BJ (cell line): ENCODE measurements around the gene CDK15. TPM values are rescaled to one million over a fixed set of nuclear protein-coding genes. Genes with fewer than 3 reads are reported as not detected.

Experiments
- CTCF ChIA-PET: fragments of 350-600 bp; formaldehyde crosslinking; extraction: SDS; loops from one replicate; lab custom pipeline; 2021; ENCODE audit warnings: antibody characterized with exemption, inconsistent platforms; lab: Yijun Ruan, JAX
- POLR2A ChIA-PET: fragments of 300-600 bp; sonication (Branson Sonifier 250); formaldehyde crosslinking; extraction: SDS; loops from one replicate; lab custom pipeline; 2021; ENCODE audit warnings: antibody characterized with exemption; lab: Charles Lee
- DNase-seq: peaks from one replicate; pipeline ENCODE4 v3.0.0-alpha.2; 2011; ENCODE audit warnings: low read depth
- H3K27me3 ChIP-seq: 2 replicates; pipeline ENCODE4 v1.6.0; 2011; ENCODE audit warnings: low read length; ENCODE audit not compliant: control insufficient read depth, insufficient read depth
- H3K36me3 ChIP-seq: 2 replicates; pipeline ENCODE4 v1.5.1; 2011; ENCODE audit warnings: low read length; ENCODE audit not compliant: control insufficient read depth, insufficient read depth
- H3K4me3 ChIP-seq: 2 replicates; pipeline ENCODE4 v1.5.1; 2011; ENCODE audit warnings: low read depth, mild to moderate bottlenecking, control low read depth, low read length
- polyA plus RNA-seq: library from polyadenylated mRNA; depleted of rRNA; stranded (reverse); fragments of >200 nt; gene quantifications from 2 replicates; pipeline ENCODE4 v1.2.3, GENCODE V29; 2011
- TF ChIP-seq, protein P1 (sequence below): IDR thresholded peaks from 2 replicates; pipeline ENCODE4 v1.5.1; 2011; ENCODE audit warnings: low read depth, mild to moderate bottlenecking, control low read depth, inconsistent platforms, low read length, moderate library complexity; ENCODE audit not compliant: insufficient read depth

Gene CDK15
- polyA plus RNA-seq, 1 experiment: 8.2 TPM

DNA sequence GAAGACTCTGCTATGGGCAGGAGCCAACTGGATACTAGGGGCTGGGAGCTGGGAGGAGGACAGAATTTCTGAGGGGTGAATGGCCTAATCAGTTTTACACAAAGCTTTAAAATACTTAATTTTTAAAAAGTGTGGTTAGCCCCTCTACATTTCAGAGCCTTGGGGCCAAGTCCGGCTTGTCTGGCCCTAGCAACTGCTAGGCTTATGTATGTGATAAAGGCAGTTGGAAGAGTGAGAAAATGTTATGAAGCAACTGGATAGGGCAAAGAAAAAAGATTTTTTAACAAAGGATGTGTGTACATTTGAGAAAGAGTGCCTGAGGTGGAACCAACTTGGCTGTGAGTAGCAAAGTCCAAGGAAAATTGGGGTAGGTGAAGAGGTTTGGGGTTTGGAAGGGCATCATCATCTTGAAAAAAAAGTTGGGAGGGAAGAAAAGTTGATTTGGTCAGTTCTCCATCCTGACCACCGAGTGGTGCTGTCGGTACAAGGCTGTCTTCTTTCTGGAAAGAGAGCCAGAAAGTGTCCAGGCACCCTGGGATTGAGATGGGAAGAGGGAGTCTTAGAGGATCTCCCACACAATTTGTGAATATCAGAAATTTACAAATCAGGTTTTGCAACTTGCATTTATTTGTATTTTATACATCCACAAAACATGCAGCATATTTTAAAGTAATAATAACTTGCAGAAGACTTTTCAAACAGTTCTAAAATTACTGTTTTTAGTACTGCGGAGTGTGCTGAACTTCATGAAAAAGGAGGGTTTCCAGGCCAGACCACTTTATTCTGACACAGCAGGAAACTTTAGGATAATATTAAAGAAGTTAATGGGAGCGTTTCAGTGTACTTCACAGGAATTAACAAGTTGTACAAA lies 10.5 kb upstream of the CDK15 start:
- H3K4me3 ChIP-seq: no peak overlapping the region
- H3K36me3 ChIP-seq: no peaks in the 10 kb centered on the region
- DNase-seq: no peak
- CTCF ChIA-PET: interaction anchor here (0.5 to 3.5 kb wide), 13 partner anchors 9 to 657 kb away, joined by 3 to 18 read pairs (median 3); partner anchors contain the start of gene CDK15
- no peaks in the 10 kb centered on the region for H3K27me3 ChIP-seq
- POLR2A ChIA-PET: no interaction called here
- TF ChIP-seq, protein P1, sequence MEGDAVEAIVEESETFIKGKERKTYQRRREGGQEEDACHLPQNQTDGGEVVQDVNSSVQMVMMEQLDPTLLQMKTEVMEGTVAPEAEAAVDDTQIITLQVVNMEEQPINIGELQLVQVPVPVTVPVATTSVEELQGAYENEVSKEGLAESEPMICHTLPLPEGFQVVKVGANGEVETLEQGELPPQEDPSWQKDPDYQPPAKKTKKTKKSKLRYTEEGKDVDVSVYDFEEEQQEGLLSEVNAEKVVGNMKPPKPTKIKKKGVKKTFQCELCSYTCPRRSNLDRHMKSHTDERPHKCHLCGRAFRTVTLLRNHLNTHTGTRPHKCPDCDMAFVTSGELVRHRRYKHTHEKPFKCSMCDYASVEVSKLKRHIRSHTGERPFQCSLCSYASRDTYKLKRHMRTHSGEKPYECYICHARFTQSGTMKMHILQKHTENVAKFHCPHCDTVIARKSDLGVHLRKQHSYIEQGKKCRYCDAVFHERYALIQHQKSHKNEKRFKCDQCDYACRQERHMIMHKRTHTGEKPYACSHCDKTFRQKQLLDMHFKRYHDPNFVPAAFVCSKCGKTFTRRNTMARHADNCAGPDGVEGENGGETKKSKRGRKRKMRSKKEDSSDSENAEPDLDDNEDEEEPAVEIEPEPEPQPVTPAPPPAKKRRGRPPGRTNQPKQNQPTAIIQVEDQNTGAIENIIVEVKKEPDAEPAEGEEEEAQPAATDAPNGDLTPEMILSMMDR: peak; percentile 86

DNA sequence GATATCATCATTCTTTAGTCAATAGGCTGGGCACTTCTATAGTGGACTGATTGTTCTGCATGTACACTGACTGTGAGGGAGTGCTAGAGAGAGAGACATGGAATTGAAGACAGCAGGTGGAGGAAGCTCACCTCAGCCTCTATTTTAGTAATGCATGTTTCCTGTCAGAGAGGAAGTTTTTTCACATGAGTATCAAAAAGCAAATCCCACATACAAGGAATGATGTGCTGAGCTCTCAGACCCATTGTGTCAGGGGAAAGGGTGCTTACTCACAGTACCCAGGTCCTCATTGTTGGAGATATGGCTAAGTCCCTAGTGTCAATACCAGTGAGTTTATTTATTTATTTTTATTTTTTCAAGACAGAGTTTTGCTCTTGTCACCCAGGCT lies 9.9 kb upstream of the CDK15 start:
- no peak overlapping the region for H3K4me3 ChIP-seq
- TF ChIP-seq, protein P1: no peak
- ChIA-PET CTCF (interaction anchor here (0.7 to 3.5 kb wide), 9 partner anchors 10 to 382 kb away, joined by 3 to 18 read pairs (median 4); partner anchors contain the start of genes ALS2 and CDK15), POLR2A (no interaction called here)
- H3K36me3 ChIP-seq: no peaks in the 10 kb centered on the region
- no peaks in the 10 kb centered on the region for H3K27me3 ChIP-seq
- DNase-seq: no peak

DNA sequence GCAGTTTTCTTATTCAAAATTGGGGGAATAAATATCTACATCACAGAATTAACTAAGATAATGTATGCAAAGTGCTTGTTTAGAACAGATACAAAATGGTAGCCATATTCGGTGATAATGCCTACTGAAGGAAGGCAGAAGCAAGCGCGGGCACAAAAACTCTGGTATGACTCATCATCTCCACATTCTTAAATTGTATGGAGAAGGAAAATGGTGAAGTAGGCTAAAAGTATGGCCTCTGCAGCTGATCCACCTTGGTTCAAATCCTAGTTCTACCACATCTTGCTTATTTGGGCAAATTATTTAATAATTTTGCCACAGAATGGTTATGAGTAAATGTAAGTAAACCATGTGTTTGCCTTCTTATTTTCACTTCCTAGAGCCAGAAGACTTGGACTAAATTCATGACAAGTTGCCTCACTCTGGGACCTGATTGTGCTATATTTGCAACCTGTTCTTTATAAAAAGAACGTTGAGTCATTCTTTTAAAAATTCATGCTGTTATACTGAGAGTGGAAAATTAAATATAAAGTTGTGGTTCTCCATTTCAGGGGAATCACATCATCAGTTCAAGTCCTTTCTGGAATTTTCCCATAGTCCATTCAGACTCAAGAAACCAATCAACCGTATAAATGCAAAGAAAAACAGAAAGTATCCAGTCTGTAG lies 9.0 kb upstream of the CDK15 start:
- TF ChIP-seq, protein P1: no peak
- H3K27me3 ChIP-seq: no peaks in the 10 kb centered on the region
- DNase-seq: peak; percentile 93
- ChIA-PET POLR2A (no interaction called here), CTCF (interaction anchor here (0.7 to 3.5 kb wide), 12 partner anchors 9 to 381 kb away, joined by 3 to 18 read pairs (median 5); partner anchors contain the start of genes ALS2 and CDK15)
- H3K4me3 ChIP-seq: no peak overlapping the region
- no peaks in the 10 kb centered on the region for H3K36me3 ChIP-seq

DNA sequence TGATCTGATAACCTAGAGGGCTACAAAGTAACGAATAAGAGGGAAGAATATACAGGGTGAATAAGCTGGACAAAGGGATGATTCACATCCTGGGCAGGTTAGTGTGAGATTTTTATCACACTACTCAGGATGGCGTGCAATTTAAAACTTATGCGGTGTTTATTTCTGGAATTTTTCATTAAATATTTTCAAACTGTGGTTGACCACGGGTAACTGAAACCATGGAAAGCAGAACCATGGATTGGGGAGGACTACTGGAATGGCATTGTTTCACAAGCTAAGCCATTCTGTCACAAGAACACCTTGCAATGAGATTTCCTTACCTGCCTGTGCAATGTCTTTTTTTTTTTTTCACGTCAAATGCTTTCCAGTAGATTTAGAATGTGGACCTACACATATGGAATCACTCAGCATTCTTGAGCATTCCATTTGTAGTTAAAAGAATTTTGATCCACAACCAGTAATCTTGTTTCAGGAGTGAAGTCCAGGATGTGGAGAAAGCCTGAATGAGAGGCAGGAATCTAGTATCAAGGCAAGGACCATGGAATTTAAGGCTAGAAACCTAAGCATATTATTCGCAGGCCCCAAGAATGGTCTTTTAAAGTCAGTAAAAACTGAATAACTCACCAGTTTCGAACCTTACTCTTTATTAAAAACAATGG lies 8.0 kb upstream of the CDK15 start:
- Histone ChIP-seq H3K27me3 (no peaks in the 10 kb centered on the region), H3K36me3 (no peaks in the 10 kb centered on the region), H3K4me3 (no peak overlapping the region)
- DNase-seq: peak; percentile 91
- CTCF ChIA-PET: interaction anchor here (0.6 to 3.5 kb wide), 7 partner anchors 9 to 360 kb away, joined by 3 to 18 read pairs (median 4); no protein-coding TSS in a partner anchor
- POLR2A ChIA-PET: interaction anchor here (0.6 to 0.9 kb wide), 3 partner anchors 17 to 515 kb away, joined by 3 to 6 read pairs (median 4); partner anchors contain the start of gene ALS2
- TF ChIP-seq, protein P1: no peak
